ENCODE results near the gene NFS1.

The NFS1 gene

DNA sequence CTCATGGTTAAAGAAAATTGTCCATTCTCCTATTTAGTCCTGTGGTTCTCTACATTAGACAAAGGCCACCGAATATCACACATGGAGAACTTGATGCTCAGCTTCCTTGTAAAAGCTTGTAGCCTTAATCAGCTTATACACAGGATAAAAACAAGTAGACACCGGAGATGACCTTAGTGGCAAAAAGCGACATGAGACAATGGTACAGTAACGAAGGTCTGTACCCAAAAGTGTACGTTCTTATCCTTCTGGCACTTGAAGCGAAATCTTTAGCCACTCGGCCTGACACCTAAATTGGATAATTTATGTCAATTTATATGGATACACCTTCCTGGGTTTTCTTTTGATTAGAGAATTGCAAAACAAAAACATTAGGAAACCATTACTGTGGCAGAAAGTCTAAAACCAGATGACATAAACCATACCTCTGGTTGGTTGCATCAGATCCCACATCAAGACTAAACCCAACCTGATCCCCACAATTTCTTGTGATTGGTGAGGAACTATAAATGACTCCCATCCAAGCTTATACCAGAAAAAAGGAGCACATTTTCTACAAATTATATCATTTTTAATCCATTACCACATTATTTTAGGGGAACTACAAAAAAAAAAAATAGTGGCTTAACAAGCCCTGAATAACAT is 36.8 kb upstream of the NFS1 start:
- no peaks in the 10 kb centered on the region for H3K27me3 ChIP-seq (ENCODE audit: insufficient read depth, low read depth)
- no peak overlapping the region for H2AFZ ChIP-seq (ENCODE audit: low read depth)
- TF ChIP-seq CTCF (conservative IDR thresholded peaks at IDR 0.05; ENCODE audit: low read depth, low read length): no peak
- no peak overlapping the region for H3K9ac ChIP-seq
- peaks cover 79% of the 10 kb centered on the region; the same call in 1 of the 2 replicates for H3K36me3 ChIP-seq (ENCODE audit: insufficient read depth)
- H3K4me3 ChIP-seq (IDR thresholded peaks at IDR 0.05; ENCODE audit: insufficient read depth, low read depth, low read length): no peak overlapping the region
- H3K4me1 ChIP-seq (ENCODE audit: low read depth, poor library complexity, severe bottlenecking): peaks cover 90% of the 10 kb centered on the region
- peak overlapping the region; percentile 5 for H3K4me2 ChIP-seq
- H3K27ac ChIP-seq: no peak overlapping the region
- peaks cover 100% of the 10 kb centered on the region for H3K79me2 ChIP-seq (ENCODE audit: insufficient read depth, low read depth)
- peaks cover 94% of the 10 kb centered on the region for H4K20me1 ChIP-seq (ENCODE audit: insufficient read depth)

- H3K36me3 ChIP-seq (ENCODE audit: insufficient read depth): peaks cover 81% of the 10 kb centered on the region
- peaks cover 89% of the 10 kb centered on the region for H3K4me1 ChIP-seq (ENCODE audit: low read depth, poor library complexity, severe bottlenecking)
- no peaks in the 10 kb centered on the region for H3K27me3 ChIP-seq (ENCODE audit: insufficient read depth, low read depth)
- peak overlapping the region; percentile 18 for H3K4me2 ChIP-seq
- no peak overlapping the region for H2AFZ ChIP-seq (ENCODE audit: low read depth)
- peaks cover 100% of the 10 kb centered on the region for H3K79me2 ChIP-seq (ENCODE audit: insufficient read depth, low read depth)
- TF ChIP-seq CTCF (conservative IDR thresholded peaks at IDR 0.05; ENCODE audit: low read depth, low read length): no peak
- no peak overlapping the region for H3K4me3 ChIP-seq (IDR thresholded peaks at IDR 0.05; ENCODE audit: insufficient read depth, low read depth, low read length)
- H4K20me1 ChIP-seq (ENCODE audit: insufficient read depth): peaks cover 95% of the 10 kb centered on the region
- H3K27ac ChIP-seq: no peak overlapping the region; the same call in 1 of the 2 replicates
- H3K9ac ChIP-seq: no peak overlapping the region
Observed at GRCh38 chr20:35734777-35735649, 35.9 kb upstream of the NFS1 start.

DNA sequence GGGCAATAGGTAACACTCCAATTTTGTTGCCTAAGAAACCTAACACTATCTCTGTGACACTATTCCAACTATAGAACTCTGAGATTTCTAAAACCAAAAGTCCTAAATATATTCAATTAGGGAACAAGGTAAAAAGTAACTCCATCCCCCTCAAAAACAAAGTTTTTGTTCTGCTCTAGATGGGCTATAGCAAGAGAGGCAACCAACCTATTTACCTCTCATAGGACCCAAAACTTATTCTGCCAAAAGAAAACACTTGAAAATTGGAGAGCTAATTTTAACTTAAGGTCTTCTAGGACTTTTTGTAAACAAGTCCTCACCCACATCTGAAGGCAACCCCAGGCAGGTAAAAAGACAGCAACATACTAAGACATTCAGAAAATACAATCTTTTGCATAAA is 35.2 kb upstream of the NFS1 start:
- Histone ChIP-seq H2AFZ (ENCODE audit: low read depth) (no peak overlapping the region), H3K79me2 (ENCODE audit: insufficient read depth, low read depth) (peaks cover 100% of the 10 kb centered on the region), H3K9ac (no peak overlapping the region), H3K27ac (no peak overlapping the region; the same call in 1 of the 2 replicates), H3K4me2 (peak overlapping the region; percentile 18; the same call in 1 of the 2 replicates), H3K4me1 (ENCODE audit: low read depth, poor library complexity, severe bottlenecking) (peaks cover 87% of the 10 kb centered on the region), H4K20me1 (ENCODE audit: insufficient read depth) (peaks cover 93% of the 10 kb centered on the region), H3K36me3 (ENCODE audit: insufficient read depth) (peaks cover 80% of the 10 kb centered on the region), H3K27me3 (ENCODE audit: insufficient read depth, low read depth) (no peaks in the 10 kb centered on the region), H3K4me3 (IDR thresholded peaks at IDR 0.05; ENCODE audit: insufficient read depth, low read depth, low read length) (no peak overlapping the region)
- no peak for TF ChIP-seq CTCF (conservative IDR thresholded peaks at IDR 0.05; ENCODE audit: low read depth, low read length)

GRCh38 chr20:35732644-35732982 is 33.5 kb upstream of the NFS1 start:
- Histone ChIP-seq H3K36me3 (ENCODE audit: insufficient read depth) (peaks cover 81% of the 10 kb centered on the region), H3K79me2 (ENCODE audit: insufficient read depth, low read depth) (peaks cover 99% of the 10 kb centered on the region), H3K4me1 (ENCODE audit: low read depth, poor library complexity, severe bottlenecking) (peaks cover 69% of the 10 kb centered on the region), H3K27ac (no peak overlapping the region), H3K27me3 (ENCODE audit: insufficient read depth, low read depth) (no peaks in the 10 kb centered on the region), H3K4me3 (IDR thresholded peaks at IDR 0.05; ENCODE audit: insufficient read depth, low read depth, low read length) (no peak overlapping the region), H2AFZ (ENCODE audit: low read depth) (no peak overlapping the region), H3K9ac (no peak overlapping the region), H3K4me2 (no peak overlapping the region), H4K20me1 (ENCODE audit: insufficient read depth) (peaks cover 79% of the 10 kb centered on the region)
- TF ChIP-seq CTCF (conservative IDR thresholded peaks at IDR 0.05; ENCODE audit: low read depth, low read length): no peak

Measured in KMS-11 (cell line).